Neural cell (in vitro differentiated cells): ENCODE data around the gene APLNR. TPM values are rescaled to one million over a fixed set of nuclear protein-coding genes. Genes with fewer than 3 reads are reported as not detected.

Experiments
- H2AFZ ChIP-seq: fragments of 200-600, 300-800 bp; sonication (generic), shearing (Covaris generic); 2 replicates; pipeline ENCODE4 v1.6.0; 2014; ENCODE audit warnings: low read depth, mild to moderate bottlenecking, antibody characterized with exemption, low read length, moderate library complexity
- H3F3A ChIP-seq: fragments of 200-600 bp; shearing (Covaris generic); 2 replicates; pipeline ENCODE4 v1.6.1; 2016; ENCODE audit warnings: mild to moderate bottlenecking, moderate library complexity, mixed read lengths, antibody characterized with exemption, low read length; ENCODE audit not compliant: insufficient read depth, poor library complexity, severe bottlenecking
- H3K27ac ChIP-seq: fragments of 200-600, 300-800 bp; sonication (generic), shearing (Covaris generic); 2 replicates; pipeline ENCODE4 v1.5.1; 2014; ENCODE audit warnings: mild to moderate bottlenecking, low read length, moderate library complexity
- H3K27me3 ChIP-seq: fragments of 300-800, 200-600 bp; sonication (generic), shearing (Covaris generic); 2 replicates; pipeline ENCODE4 v1.6.0; 2014; ENCODE audit warnings: mild to moderate bottlenecking, low read depth, low read length, moderate library complexity; ENCODE audit not compliant: insufficient read depth
- H3K36me3 ChIP-seq: fragments of 300-800, 200-600 bp; sonication (generic), shearing (Covaris generic); 2 replicates; pipeline ENCODE4 v1.5.1; 2014; ENCODE audit warnings: mild to moderate bottlenecking, antibody characterized with exemption, low read length, moderate library complexity; ENCODE audit not compliant: insufficient read depth
- H3K4me2 ChIP-seq: fragments of 300-800, 200-600 bp; sonication (generic), shearing (Covaris generic); 2 replicates; pipeline ENCODE4 v1.6.0; 2014; ENCODE audit warnings: mild to moderate bottlenecking, low read length
- H3K4me3 ChIP-seq: fragments of 300-800, 200-600 bp; sonication (generic), shearing (Covaris generic); 2 replicates; pipeline ENCODE4 v1.5.1; 2014; ENCODE audit warnings: mild to moderate bottlenecking, low read length, moderate library complexity
- H3K79me2 ChIP-seq: fragments of 200-600 bp; shearing (Covaris generic); replicated peaks from 2 replicates; pipeline ENCODE4 v1.6.0; 2014; ENCODE audit warnings: mild to moderate bottlenecking, low read length, moderate library complexity; ENCODE audit not compliant: insufficient read depth
- H3K9ac ChIP-seq: fragments of 300-800, 200-600 bp; sonication (generic), shearing (Covaris generic); 2 replicates; pipeline ENCODE4 v1.6.1; 2016; ENCODE audit warnings: mild to moderate bottlenecking, low read length, mixed read lengths
- H3K9me2 ChIP-seq: fragments of 200-600 bp; shearing (Covaris generic); 2 replicates; pipeline ENCODE4 v1.6.1; 2016; ENCODE audit warnings: mild to moderate bottlenecking, low read length, mixed read lengths; ENCODE audit not compliant: insufficient read depth
- H3K9me3 ChIP-seq: fragments of 200-600, 300-800 bp; sonication (generic), shearing (Covaris generic); 2 replicates; pipeline ENCODE4 v1.6.1; 2016; ENCODE audit warnings: mild to moderate bottlenecking, mixed run types, low read length, moderate library complexity, mixed read lengths
- H4K20me1 ChIP-seq: fragments of 200-600 bp; shearing (Covaris generic); 2 replicates; pipeline ENCODE4 v1.6.1; 2016; ENCODE audit warnings: mild to moderate bottlenecking, mixed run types; ENCODE audit not compliant: insufficient read depth
- EP300 ChIP-seq: fragments of 450-650 bp; conservative IDR thresholded peaks from 2 replicates; pipeline ENCODE4 v1.6.1; 2014; ENCODE audit warnings: antibody characterized with exemption, mild to moderate bottlenecking, moderate library complexity; ENCODE audit not compliant: poor library complexity, severe bottlenecking
- EZH2 ChIP-seq: fragments of 200-600, 300-800 bp; shearing (Covaris generic), sonication (generic); IDR thresholded peaks from 2 replicates; pipeline ENCODE4 v1.6.1; 2014; ENCODE audit warnings: antibody characterized with exemption, low read length, borderline replicate concordance, mild to moderate bottlenecking; ENCODE audit not compliant: insufficient read depth, poor library complexity, severe bottlenecking
- MXI1 ChIP-seq: fragments of 450-650 bp; conservative IDR thresholded peaks from 2 replicates; pipeline ENCODE4 v1.6.1; 2014; ENCODE audit warnings: antibody characterized with exemption, mild to moderate bottlenecking; ENCODE audit not compliant: poor library complexity, severe bottlenecking
- POLR2AphosphoS5 ChIP-seq: IDR thresholded peaks from 2 replicates; pipeline ENCODE4 v1.6.1; 2012
- RAD21 ChIP-seq: fragments of 450-650 bp; conservative IDR thresholded peaks from 2 replicates; pipeline ENCODE4 v1.6.1; 2014; ENCODE audit warnings: antibody characterized with exemption, mild to moderate bottlenecking, moderate library complexity
- SMC3 ChIP-seq: fragments of 450-650 bp; conservative IDR thresholded peaks from 2 replicates; pipeline ENCODE4 v1.6.1; 2014; ENCODE audit warnings: antibody characterized with exemption, mild to moderate bottlenecking, moderate library complexity; ENCODE audit not compliant: poor library complexity
- TAF1 ChIP-seq: IDR thresholded peaks from 2 replicates; pipeline ENCODE4 v1.6.1; 2012; ENCODE audit warnings: low read depth
- polyA plus RNA-seq: library from polyadenylated mRNA; depleted of rRNA; stranded (reverse); fragments of >200 nt; gene quantifications from 2 replicates; pipeline ENCODE4 v1.2.3, GENCODE V29; 2014
- TF ChIP-seq, protein P1 (sequence below): IDR thresholded peaks from 2 replicates; pipeline ENCODE4 v1.6.1; 2012; ENCODE audit warnings: borderline replicate concordance
- TF ChIP-seq, protein P2 (sequence below): fragments of 450-650 bp; IDR thresholded peaks from 2 replicates; pipeline ENCODE4 v1.5.1; 2014; ENCODE audit warnings: antibody characterized with exemption, mild to moderate bottlenecking, moderate library complexity; ENCODE audit not compliant: poor library complexity, severe bottlenecking

APLNR gene
- polyA plus RNA-seq, 1 donor from 2014 or later: not detected

DNA sequence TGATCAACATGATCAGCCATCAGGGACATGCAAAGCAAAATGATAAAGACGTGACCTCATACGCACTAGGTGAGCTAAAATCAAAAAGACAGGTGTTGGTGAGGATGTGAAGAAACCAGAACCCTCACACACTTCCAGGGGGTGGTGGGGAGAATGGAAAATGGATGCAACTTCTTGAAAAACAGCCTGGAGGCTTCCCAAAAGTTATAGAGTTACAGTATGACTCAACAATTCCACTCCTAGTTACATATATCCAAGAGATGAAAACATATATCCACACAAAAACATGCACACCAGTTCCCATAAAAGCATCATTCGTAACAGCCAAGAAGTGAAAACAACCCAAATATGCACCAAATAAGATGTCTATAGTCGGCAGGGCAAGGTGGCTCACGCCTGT lies 42.1 kb upstream of the APLNR start:
- Histone ChIP-seq H3K9me3 (no peaks in the 10 kb centered on the region), H3F3A (no peaks in the 10 kb centered on the region), H3K9me2 (no peaks in the 10 kb centered on the region), H4K20me1 (no peaks in the 10 kb centered on the region), H3K27me3 (no peaks in the 10 kb centered on the region), H2AFZ (no peak overlapping the region), H3K36me3 (no peaks in the 10 kb centered on the region), H3K4me2 (no peak overlapping the region), H3K79me2 (no peaks in the 10 kb centered on the region), H3K27ac (no peak overlapping the region), H3K4me3 (no peak overlapping the region), H3K9ac (no peak overlapping the region)
- TF ChIP-seq, protein P1, sequence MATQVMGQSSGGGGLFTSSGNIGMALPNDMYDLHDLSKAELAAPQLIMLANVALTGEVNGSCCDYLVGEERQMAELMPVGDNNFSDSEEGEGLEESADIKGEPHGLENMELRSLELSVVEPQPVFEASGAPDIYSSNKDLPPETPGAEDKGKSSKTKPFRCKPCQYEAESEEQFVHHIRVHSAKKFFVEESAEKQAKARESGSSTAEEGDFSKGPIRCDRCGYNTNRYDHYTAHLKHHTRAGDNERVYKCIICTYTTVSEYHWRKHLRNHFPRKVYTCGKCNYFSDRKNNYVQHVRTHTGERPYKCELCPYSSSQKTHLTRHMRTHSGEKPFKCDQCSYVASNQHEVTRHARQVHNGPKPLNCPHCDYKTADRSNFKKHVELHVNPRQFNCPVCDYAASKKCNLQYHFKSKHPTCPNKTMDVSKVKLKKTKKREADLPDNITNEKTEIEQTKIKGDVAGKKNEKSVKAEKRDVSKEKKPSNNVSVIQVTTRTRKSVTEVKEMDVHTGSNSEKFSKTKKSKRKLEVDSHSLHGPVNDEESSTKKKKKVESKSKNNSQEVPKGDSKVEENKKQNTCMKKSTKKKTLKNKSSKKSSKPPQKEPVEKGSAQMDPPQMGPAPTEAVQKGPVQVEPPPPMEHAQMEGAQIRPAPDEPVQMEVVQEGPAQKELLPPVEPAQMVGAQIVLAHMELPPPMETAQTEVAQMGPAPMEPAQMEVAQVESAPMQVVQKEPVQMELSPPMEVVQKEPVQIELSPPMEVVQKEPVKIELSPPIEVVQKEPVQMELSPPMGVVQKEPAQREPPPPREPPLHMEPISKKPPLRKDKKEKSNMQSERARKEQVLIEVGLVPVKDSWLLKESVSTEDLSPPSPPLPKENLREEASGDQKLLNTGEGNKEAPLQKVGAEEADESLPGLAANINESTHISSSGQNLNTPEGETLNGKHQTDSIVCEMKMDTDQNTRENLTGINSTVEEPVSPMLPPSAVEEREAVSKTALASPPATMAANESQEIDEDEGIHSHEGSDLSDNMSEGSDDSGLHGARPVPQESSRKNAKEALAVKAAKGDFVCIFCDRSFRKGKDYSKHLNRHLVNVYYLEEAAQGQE: no peak
- no peak for TF ChIP-seq MXI1
- TF ChIP-seq, protein P2, sequence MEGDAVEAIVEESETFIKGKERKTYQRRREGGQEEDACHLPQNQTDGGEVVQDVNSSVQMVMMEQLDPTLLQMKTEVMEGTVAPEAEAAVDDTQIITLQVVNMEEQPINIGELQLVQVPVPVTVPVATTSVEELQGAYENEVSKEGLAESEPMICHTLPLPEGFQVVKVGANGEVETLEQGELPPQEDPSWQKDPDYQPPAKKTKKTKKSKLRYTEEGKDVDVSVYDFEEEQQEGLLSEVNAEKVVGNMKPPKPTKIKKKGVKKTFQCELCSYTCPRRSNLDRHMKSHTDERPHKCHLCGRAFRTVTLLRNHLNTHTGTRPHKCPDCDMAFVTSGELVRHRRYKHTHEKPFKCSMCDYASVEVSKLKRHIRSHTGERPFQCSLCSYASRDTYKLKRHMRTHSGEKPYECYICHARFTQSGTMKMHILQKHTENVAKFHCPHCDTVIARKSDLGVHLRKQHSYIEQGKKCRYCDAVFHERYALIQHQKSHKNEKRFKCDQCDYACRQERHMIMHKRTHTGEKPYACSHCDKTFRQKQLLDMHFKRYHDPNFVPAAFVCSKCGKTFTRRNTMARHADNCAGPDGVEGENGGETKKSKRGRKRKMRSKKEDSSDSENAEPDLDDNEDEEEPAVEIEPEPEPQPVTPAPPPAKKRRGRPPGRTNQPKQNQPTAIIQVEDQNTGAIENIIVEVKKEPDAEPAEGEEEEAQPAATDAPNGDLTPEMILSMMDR: no peak
- no peak for TF ChIP-seq TAF1
- no peak for TF ChIP-seq EZH2
- no peak for TF ChIP-seq EP300
- TF ChIP-seq POLR2AphosphoS5: no peak
- TF ChIP-seq RAD21: no peak
- TF ChIP-seq SMC3: no peak

DNA sequence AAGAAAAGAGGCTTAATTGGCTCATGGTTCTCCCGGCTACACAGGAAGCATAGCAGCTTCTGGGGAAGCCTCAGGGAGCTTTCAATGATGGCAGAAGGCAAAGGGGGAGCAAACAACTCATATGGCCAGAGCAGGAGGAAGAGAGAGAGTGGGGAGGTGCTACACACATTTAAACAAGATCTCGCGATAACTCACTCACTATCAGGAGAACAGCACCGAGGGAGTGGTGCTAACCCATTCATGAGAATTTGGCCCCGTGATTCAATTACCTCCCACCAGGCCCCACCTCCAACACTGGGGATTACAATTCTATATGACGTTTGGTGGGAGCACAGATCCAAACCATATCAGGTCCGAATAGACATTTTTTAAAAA lies 41.7 kb upstream of the APLNR start:
- Histone ChIP-seq H2AFZ (no peak overlapping the region), H3K9ac (no peak overlapping the region), H3K9me2 (no peaks in the 10 kb centered on the region), H3K9me3 (no peaks in the 10 kb centered on the region), H3K4me3 (no peak overlapping the region), H3K4me2 (no peak overlapping the region), H3K27ac (no peak overlapping the region), H3K27me3 (no peaks in the 10 kb centered on the region), H3K79me2 (no peaks in the 10 kb centered on the region), H3K36me3 (no peaks in the 10 kb centered on the region), H4K20me1 (no peaks in the 10 kb centered on the region), H3F3A (no peaks in the 10 kb centered on the region)
- TF ChIP-seq, protein P2: no peak
- no peak for TF ChIP-seq EP300
- TF ChIP-seq, protein P1: no peak
- TF ChIP-seq POLR2AphosphoS5: no peak
- TF ChIP-seq RAD21: no peak
- TF ChIP-seq MXI1: no peak
- no peak for TF ChIP-seq SMC3
- no peak for TF ChIP-seq EZH2
- no peak for TF ChIP-seq TAF1
